Neural progenitor cell (in vitro differentiated cells): ENCODE results near the gene MAP3K13.

Experiments used
- EZH2 ChIP-seq: fragments of 200-600 bp; sonication (generic); IDR thresholded peaks from 2 replicates; pipeline ENCODE4 v1.6.1; 2017; ENCODE audit warnings: antibody characterized with exemption, mild to moderate bottlenecking, moderate library complexity
- TF ChIP-seq, protein P1 (sequence below): fragments of 200-600 bp; sonication (generic); IDR thresholded peaks from 2 replicates; pipeline ENCODE4 v1.5.1; 2017; ENCODE audit warnings: antibody characterized with exemption, mild to moderate bottlenecking

DNA sequence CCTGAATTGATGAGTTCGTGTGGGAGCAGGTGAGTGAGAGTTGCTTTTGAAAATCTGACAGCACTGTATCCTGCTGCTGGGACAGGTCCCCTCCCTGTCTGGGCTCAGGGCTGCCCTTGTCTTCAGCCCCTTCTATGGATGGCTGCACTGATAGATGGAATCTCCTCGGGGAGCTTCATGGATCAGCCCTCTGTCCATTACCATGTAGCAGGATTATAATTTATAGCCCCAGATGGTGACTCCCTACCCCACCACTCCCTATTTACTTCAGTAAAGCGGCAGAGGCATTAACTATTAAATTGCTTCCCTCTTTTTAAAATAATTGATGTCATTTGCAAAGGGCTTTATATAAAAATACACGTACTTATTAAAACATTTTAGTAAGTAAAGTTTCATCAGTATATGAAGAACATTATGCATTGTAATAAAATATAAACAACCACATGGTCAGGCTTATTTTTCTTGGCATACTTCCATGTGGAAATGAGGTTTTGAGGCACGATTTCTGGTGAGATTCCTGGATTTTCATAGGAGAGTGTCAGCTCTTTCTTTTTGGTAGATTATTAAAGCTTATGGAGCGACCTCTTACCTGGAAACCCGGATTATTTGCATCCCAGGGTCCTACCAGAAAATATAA lies 38.5 kb downstream of the MAP3K13 start:
- TF ChIP-seq, protein P1, sequence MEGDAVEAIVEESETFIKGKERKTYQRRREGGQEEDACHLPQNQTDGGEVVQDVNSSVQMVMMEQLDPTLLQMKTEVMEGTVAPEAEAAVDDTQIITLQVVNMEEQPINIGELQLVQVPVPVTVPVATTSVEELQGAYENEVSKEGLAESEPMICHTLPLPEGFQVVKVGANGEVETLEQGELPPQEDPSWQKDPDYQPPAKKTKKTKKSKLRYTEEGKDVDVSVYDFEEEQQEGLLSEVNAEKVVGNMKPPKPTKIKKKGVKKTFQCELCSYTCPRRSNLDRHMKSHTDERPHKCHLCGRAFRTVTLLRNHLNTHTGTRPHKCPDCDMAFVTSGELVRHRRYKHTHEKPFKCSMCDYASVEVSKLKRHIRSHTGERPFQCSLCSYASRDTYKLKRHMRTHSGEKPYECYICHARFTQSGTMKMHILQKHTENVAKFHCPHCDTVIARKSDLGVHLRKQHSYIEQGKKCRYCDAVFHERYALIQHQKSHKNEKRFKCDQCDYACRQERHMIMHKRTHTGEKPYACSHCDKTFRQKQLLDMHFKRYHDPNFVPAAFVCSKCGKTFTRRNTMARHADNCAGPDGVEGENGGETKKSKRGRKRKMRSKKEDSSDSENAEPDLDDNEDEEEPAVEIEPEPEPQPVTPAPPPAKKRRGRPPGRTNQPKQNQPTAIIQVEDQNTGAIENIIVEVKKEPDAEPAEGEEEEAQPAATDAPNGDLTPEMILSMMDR = no peak
- no peak for TF ChIP-seq EZH2
